GM12891 (cell line): ENCODE results near the gene MGAT5.

Experiments used
- POLR2A ChIP-seq: IDR thresholded peaks from 2 replicates; pipeline ENCODE4 v1.6.1; 2011; ENCODE audit warnings: low read depth, low read length, control low read depth
- POLR2AphosphoS5 ChIP-seq: IDR thresholded peaks from 2 replicates; pipeline ENCODE4 v1.6.1; 2011; ENCODE audit warnings: low read depth, low read length, control low read depth
- TAF1 ChIP-seq: IDR thresholded peaks from 2 replicates; pipeline ENCODE4 v1.6.1; 2011; ENCODE audit warnings: low read depth, low read length, control low read depth

GRCh38 chr2:134323777-134324176 is 69.9 kb downstream of the MGAT5 start:
- TF ChIP-seq TAF1 = no peak
- no peak for TF ChIP-seq POLR2A
- TF ChIP-seq POLR2AphosphoS5 = no peak
